ENCODE results near the gene UVRAG. TPM values are rescaled to one million over a fixed set of nuclear protein-coding genes. Genes with fewer than 3 reads are reported as not detected.

UVRAG gene
- total RNA-seq, 1 experiment from 2014 or later, result 29.5 TPM

- Histone ChIP-seq H3K36me3 (ENCODE audit: control insufficient read depth, insufficient read depth, low read length) (no peaks in the 10 kb centered on the region), H3K27me3 (ENCODE audit: control insufficient read depth, insufficient read depth, low read length) (no peaks in the 10 kb centered on the region), H3K4me1 (ENCODE audit: control insufficient read depth, insufficient read depth, low read length) (no peaks in the 10 kb centered on the region), H3K27ac (ENCODE audit: low read length) (no peak overlapping the region), H3K9me3 (ENCODE audit: control insufficient read depth, insufficient read depth, low read depth, low read length) (no peaks in the 10 kb centered on the region), H3K4me3 (ENCODE audit: low read depth in 2 of 2, low read length in 2 of 2) (no peak overlapping the region)
- POLR2A ChIA-PET, result no interaction called here
- in situ Hi-C loops (cut with HindIII; ENCODE audit: low pct_unique_long_range_greater_than_20kb, low sequenced_read_pairs), result no loop called here
- no peak for TF ChIP-seq POLR2AphosphoS5 (IDR thresholded peaks at IDR 0.05; ENCODE audit: low read depth, low read length)
- no peak for TF ChIP-seq CTCF (IDR thresholded peaks at IDR 0.05)
- TF ChIP-seq TCF7L2 (IDR thresholded peaks at IDR 0.05; ENCODE audit: low read depth, low read length), result no peak
- TF ChIP-seq SIN3A (IDR thresholded peaks at IDR 0.05; ENCODE audit: borderline replicate concordance, insufficient read depth, low read depth, low read length), result no peak
- TF ChIP-seq REST (IDR thresholded peaks at IDR 0.05; ENCODE audit: insufficient read depth in 1 of 2, low read depth in 2 of 2, low read length in 1 of 2), result no peak
- DNase-seq (ENCODE audit: low read depth, low spot score), result no peak
- intact Hi-C loops (cut with micrococcal nuclease; ENCODE audit: unreplicated experiment), result no loop called here
- no peak for ATAC-seq
- no TSS peak for BruUV-seq (replicated peaks)
- CTCF ChIA-PET, result interaction anchor here (0.7 kb wide), 1 partner anchor 409 kb away, joined by 3 read pairs; no protein-coding TSS in a partner anchor
These were observed 36.0 kb upstream of the UVRAG start for GRCh38 chr11:75778962-75779361.

- Histone ChIP-seq H3K4me3 (ENCODE audit: low read depth in 2 of 2, low read length in 2 of 2) (no peak overlapping the region), H3K27me3 (ENCODE audit: control insufficient read depth, insufficient read depth, low read length) (no peaks in the 10 kb centered on the region), H3K36me3 (ENCODE audit: control insufficient read depth, insufficient read depth, low read length) (no peaks in the 10 kb centered on the region), H3K4me1 (ENCODE audit: control insufficient read depth, insufficient read depth, low read length) (no peaks in the 10 kb centered on the region), H3K9me3 (ENCODE audit: control insufficient read depth, insufficient read depth, low read depth, low read length) (no peaks in the 10 kb centered on the region), H3K27ac (ENCODE audit: low read length) (no peak overlapping the region)
- no TSS peak for BruUV-seq (replicated peaks)
- ChIA-PET CTCF (no interaction called here), POLR2A (no interaction called here)
- ATAC-seq (no peak), DNase-seq (ENCODE audit: low read depth, low spot score) (no peak)
- TF ChIP-seq SIN3A (IDR thresholded peaks at IDR 0.05; ENCODE audit: borderline replicate concordance, insufficient read depth, low read depth, low read length), result no peak
- TF ChIP-seq CTCF (IDR thresholded peaks at IDR 0.05), result no peak
- no peak for TF ChIP-seq REST (IDR thresholded peaks at IDR 0.05; ENCODE audit: insufficient read depth in 1 of 2, low read depth in 2 of 2, low read length in 1 of 2)
- TF ChIP-seq POLR2AphosphoS5 (IDR thresholded peaks at IDR 0.05; ENCODE audit: low read depth, low read length), result no peak
- no peak for TF ChIP-seq TCF7L2 (IDR thresholded peaks at IDR 0.05; ENCODE audit: low read depth, low read length)
- intact Hi-C loops (cut with micrococcal nuclease; ENCODE audit: unreplicated experiment), result no loop called here
- in situ Hi-C loops (cut with HindIII; ENCODE audit: low pct_unique_long_range_greater_than_20kb, low sequenced_read_pairs), result no loop called here
These were observed 35.0 kb upstream of the UVRAG start for GRCh38 chr11:75779960-75780359.

Measured in Panc1 (cell line).